GM13976 (cell line): ENCODE measurements around the gene ARHGEF37.
"Not testable (repeated sequence)": the region's sequence is repeated elsewhere in the genome, so short reads cannot be mapped to it uniquely, and the experiment has no call there.

Source experiments
- DNase-seq: peaks from one replicate; pipeline ENCODE4 v3.0.0; 2012; ENCODE audit warnings: low spot score
- CTCF ChIP-seq: IDR thresholded peaks from 2 replicates; pipeline ENCODE4 v1.5.1; 2012; ENCODE audit warnings: borderline replicate concordance, mild to moderate bottlenecking; ENCODE audit not compliant: insufficient read depth; ENCODE audit errors: extremely low read depth, missing control alignments, control extremely low read depth
- in situ Hi-C: fragments of 300-500 bp; cut with MboI; formaldehyde crosslinking; loops from one replicate; pipeline ENCODE4 v1.12.0; 2022; ENCODE audit warnings: low sequenced_read_pairs, mixed read lengths, inconsistent platforms; ENCODE audit not compliant: unreplicated experiment

ARHGEF37 gene

GRCh38 chr5:149597618-149598017, 16.3 kb downstream of the ARHGEF37 start:
- in situ Hi-C loops: no loop called here
- no peak for TF ChIP-seq CTCF
- no peak for DNase-seq

GRCh38 chr5:149598234-149598633, 16.9 kb downstream of the ARHGEF37 start:
- in situ Hi-C loops, DNase-seq: not testable (repeated sequence)

GRCh38 chr5:149598966-149599365, 17.7 kb downstream of the ARHGEF37 start:
- TF ChIP-seq CTCF: no peak
- in situ Hi-C loops: no loop called here
- no peak for DNase-seq

- TF ChIP-seq CTCF: no peak
- in situ Hi-C loops: no loop called here
- DNase-seq: no peak
Observed at GRCh38 chr5:149599375-149599774, 18.1 kb downstream of the ARHGEF37 start.

- TF ChIP-seq CTCF: no peak
- DNase-seq: no peak
- in situ Hi-C loops: no loop called here
Observed at GRCh38 chr5:149600932-149601331, 19.6 kb downstream of the ARHGEF37 start.

GRCh38 chr5:149603210-149603609, 21.9 kb downstream of the ARHGEF37 start:
- no peak for TF ChIP-seq CTCF
- in situ Hi-C loops: no loop called here
- no peak for DNase-seq

GRCh38 chr5:149603920-149604319, 22.6 kb downstream of the ARHGEF37 start:
- no peak for TF ChIP-seq CTCF
- DNase-seq: no peak
- in situ Hi-C loops: no loop called here
